ENCODE results near the gene POLDIP2.

DNA sequence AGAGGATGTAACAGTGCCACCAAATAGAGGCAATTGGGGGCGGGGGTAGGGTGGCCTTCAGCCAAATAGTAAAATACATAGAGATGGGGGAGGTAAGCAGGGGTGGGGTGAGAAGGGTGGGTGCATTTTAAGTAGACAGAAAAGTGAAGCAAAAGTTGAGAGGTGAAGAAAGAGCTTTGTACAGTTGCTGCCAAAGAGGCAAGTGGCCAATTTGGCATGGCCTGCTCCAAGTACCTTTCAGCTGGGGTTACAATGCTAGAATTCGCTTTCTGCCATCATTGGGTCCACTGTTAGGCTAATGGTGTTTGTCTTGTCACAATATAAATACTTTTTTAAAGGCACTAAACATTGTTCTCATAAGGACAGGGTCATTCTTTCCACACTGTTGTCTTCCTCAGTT is 43.5 kb downstream of the POLDIP2 start:
- TF ChIP-seq CTCF (conservative IDR thresholded peaks at IDR 0.05; ENCODE audit: low read length) (no peak), EZH2phosphoT487 (IDR thresholded peaks at IDR 0.05; ENCODE audit: borderline replicate concordance, low read depth, low read length) (no peak)

Measured in OCI-LY7 (cell line).